Stromal cell of bone marrow (primary cell): ENCODE measurements around the gene SLC9A8.
"Not testable (repeated sequence)": the region's sequence is repeated elsewhere in the genome, so short reads cannot be mapped to it uniquely, and the experiment has no call there.

Source experiments
- DNase-seq: peaks from one replicate; pipeline ENCODE4 v3.0.0-alpha.2; 2012; ENCODE audit warnings: low read depth

SLC9A8 gene

GRCh38 chr20:49787371-49788357 lies 25.0 kb upstream of the SLC9A8 start:
- no peak for DNase-seq

- no peak for DNase-seq
Measured at GRCh38 chr20:49790077-49790798, 22.4 kb upstream of the SLC9A8 start.

GRCh38 chr20:49791165-49791564 lies 21.5 kb upstream of the SLC9A8 start:
- no peak for DNase-seq

- no peak for DNase-seq
Measured at GRCh38 chr20:49792006-49792405, 20.6 kb upstream of the SLC9A8 start.

- DNase-seq, result no peak
Measured at GRCh38 chr20:49792611-49793010, 20.0 kb upstream of the SLC9A8 start.

GRCh38 chr20:49794336-49795134 lies 18.1 kb upstream of the SLC9A8 start:
- no peak for DNase-seq

- DNase-seq, result no peak
Measured at GRCh38 chr20:49795135-49795424, 17.5 kb upstream of the SLC9A8 start.

- DNase-seq, result no peak
Measured at GRCh38 chr20:49796600-49797343, 15.9 kb upstream of the SLC9A8 start.

GRCh38 chr20:49797344-49797615 lies 15.3 kb upstream of the SLC9A8 start:
- DNase-seq, result no peak

- no peak for DNase-seq
Measured at GRCh38 chr20:49798718-49799117, 13.9 kb upstream of the SLC9A8 start.

- DNase-seq, result no peak
Measured at GRCh38 chr20:49799698-49800097, 12.9 kb upstream of the SLC9A8 start.

GRCh38 chr20:49803418-49803817 lies 9.2 kb upstream of the SLC9A8 start:
- no peak for DNase-seq

GRCh38 chr20:49804364-49804763 lies 8.3 kb upstream of the SLC9A8 start:
- DNase-seq, result no peak

GRCh38 chr20:49805224-49805876 lies 7.3 kb upstream of the SLC9A8 start:
- DNase-seq, result not testable (repeated sequence)

- no peak for DNase-seq
Measured at GRCh38 chr20:49808753-49809152, 3.9 kb upstream of the SLC9A8 start.

GRCh38 chr20:49809803-49810359 lies 2.7 kb upstream of the SLC9A8 start:
- no peak for DNase-seq

GRCh38 chr20:49810491-49811190 lies 2.0 kb upstream of the SLC9A8 start:
- no peak for DNase-seq

- DNase-seq, result no peak
Measured at GRCh38 chr20:49811825-49812506, 662 bp upstream of the SLC9A8 start.

- DNase-seq, result no peak
Measured at GRCh38 chr20:49813305-49813974, 812 bp downstream of the SLC9A8 start.
